SK-N-MC (cell line): ENCODE results near the gene HADHA.
"Not testable (repeated sequence)": the region's sequence is repeated elsewhere in the genome, so short reads cannot be mapped to it uniquely, and the experiment has no call there.

Experiments used
- DNase-seq: peaks from one replicate; pipeline ENCODE4 v3.0.0-alpha.2; 2011; ENCODE audit warnings: low read depth, low spot score
- H3K27ac ChIP-seq: fragments of 200-600 bp; sonication (generic); 2 replicates; pipeline ENCODE4 v1.5.1; 2016; ENCODE audit warnings: mixed run types
- H3K36me3 ChIP-seq: fragments of 200-600 bp; sonication (generic); 2 replicates; pipeline ENCODE4 v1.6.1; 2017; ENCODE audit warnings: antibody characterized with exemption, low read length, mixed read lengths; ENCODE audit not compliant: insufficient read depth
- H3K4me3 ChIP-seq: fragments of 200-600 bp; sonication (generic); 2 replicates; pipeline ENCODE4 v1.5.1; 2016
- H3K9ac ChIP-seq: fragments of 200-600 bp; sonication (generic); 2 replicates; pipeline ENCODE4 v1.8.0; 2017; ENCODE audit warnings: mixed run types, mixed read lengths; ENCODE audit not compliant: insufficient read length
- H3K9me3 ChIP-seq: fragments of 200-600 bp; sonication (generic); 2 replicates; pipeline ENCODE4 v1.6.1; 2017; ENCODE audit warnings: low read depth, mild to moderate bottlenecking, antibody characterized with exemption, low read length, moderate library complexity, mixed read lengths
- EZH2 ChIP-seq: fragments of 200-600 bp; sonication (generic); IDR thresholded peaks from one replicate; pipeline ENCODE4 v1.6.1; 2017; ENCODE audit warnings: antibody characterized with exemption
- FOXP2 ChIP-seq: optimal IDR thresholded peaks from 2 replicates; pipeline ENCODE3; 2011; ENCODE audit warnings: mild to moderate bottlenecking, moderate library complexity; ENCODE audit not compliant: insufficient read depth; ENCODE audit errors: extremely low read length, control extremely low read depth
- POLR2AphosphoS5 ChIP-seq: IDR thresholded peaks from 2 replicates; pipeline ENCODE4 v1.6.1; 2012; ENCODE audit warnings: mild to moderate bottlenecking, low read depth, low read length, borderline replicate concordance

Gene HADHA

DNA sequence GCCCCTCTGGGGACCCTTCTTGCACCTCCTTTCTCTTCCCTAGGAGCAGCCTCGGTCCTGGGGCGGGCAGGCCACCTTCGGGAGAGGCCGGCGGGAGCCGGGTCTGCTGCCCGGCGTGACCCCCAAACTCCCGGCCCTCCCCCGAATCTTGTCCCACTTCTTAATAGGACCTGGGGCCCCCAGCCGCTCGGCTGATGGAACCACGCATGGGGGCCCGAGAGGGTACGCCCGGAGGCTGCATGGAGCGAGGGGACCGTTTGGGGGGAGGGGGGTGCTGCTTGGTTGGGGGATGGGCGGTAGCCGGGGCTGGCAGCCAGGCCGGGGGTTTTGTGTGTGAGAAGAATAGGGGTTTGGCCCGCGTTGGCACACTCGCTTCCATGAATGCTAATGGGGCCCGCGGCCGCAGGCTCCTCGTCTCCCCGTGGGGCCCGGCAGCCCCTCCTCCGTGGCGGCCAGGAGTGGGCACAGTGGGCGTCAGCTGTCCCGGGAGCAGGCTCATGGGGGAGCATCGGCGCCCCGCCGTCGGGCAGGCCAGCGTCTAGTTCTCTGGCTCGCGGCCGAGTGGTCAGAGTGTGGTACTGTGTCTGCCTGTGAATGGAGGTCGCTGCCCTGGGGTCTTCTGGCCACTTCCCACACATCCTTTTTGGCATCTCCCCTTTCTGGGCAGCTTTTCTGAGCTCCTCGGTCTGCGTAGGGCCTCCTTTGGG, 70.5 kb downstream of the HADHA start:
- Histone ChIP-seq H3K4me3 (peak overlapping the region; percentile 82), H3K27ac (no peak overlapping the region), H3K9ac (peak overlapping the region; percentile 82), H3K36me3 (peaks cover 5% of the 10 kb centered on the region; the same call in 1 of the 2 replicates), H3K9me3 (no peaks in the 10 kb centered on the region)
- DNase-seq: no peak
- TF ChIP-seq POLR2AphosphoS5: no peak
- TF ChIP-seq EZH2: no peak
- TF ChIP-seq FOXP2: no peak

GRCh38 chr2:26172871-26173775, 71.3 kb downstream of the HADHA start, which contains the start of gene GAREM2:
Gene GAREM2, plus strand, starts transcription at chr2:26173088. Its CDS starts 133 bp downstream, at chr2:26173221.
- TF ChIP-seq EZH2 (no peak), POLR2AphosphoS5 (no peak), FOXP2 (no peak)
- no peak for DNase-seq
- Histone ChIP-seq H3K9ac (peak within 1 kb of the TSS; percentile 82), H3K9me3 (no peaks in the 10 kb centered on the region), H3K36me3 (peaks cover 5% of the 10 kb centered on the region; the same call in 1 of the 2 replicates), H3K27ac (no peak within 1 kb of the TSS), H3K4me3 (peak within 1 kb of the TSS; percentile 82)

GRCh38 chr2:26172189-26172870, 72.1 kb downstream of the HADHA start:
- H3K27ac ChIP-seq: no peak overlapping the region
- H3K36me3 ChIP-seq: peaks cover 3% of the 10 kb centered on the region; the same call in 1 of the 2 replicates
- H3K9me3 ChIP-seq: no peaks in the 10 kb centered on the region
- TF ChIP-seq EZH2: no peak
- TF ChIP-seq FOXP2: no peak
- TF ChIP-seq POLR2AphosphoS5: no peak
- no peak for DNase-seq
- H3K9ac ChIP-seq: no peak overlapping the region
- H3K4me3 ChIP-seq: no peak overlapping the region

DNA sequence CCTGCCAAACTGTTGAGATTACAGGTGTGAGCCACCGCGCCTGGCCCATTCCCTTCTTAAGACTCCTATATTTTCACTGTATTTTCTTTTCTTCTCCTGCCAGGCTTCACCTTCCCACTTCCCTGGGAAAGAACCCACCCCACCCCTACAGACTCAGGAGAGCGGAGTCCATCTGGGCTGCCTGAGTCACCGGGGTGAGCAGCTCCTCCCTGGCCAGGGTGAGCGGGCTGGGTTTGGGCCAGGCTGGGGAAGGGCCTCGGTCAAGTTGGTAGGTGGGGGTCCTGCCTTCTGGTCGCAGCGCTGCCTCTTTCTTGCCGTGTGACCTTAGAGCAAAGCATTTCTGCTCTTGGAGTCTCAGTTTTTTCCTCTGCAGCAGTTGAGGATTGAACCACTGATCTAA, 73.6 kb downstream of the HADHA start:
- Histone ChIP-seq H3K9me3 (no peaks in the 10 kb centered on the region), H3K9ac (no peak overlapping the region), H3K4me3 (no peak overlapping the region), H3K36me3 (no peaks in the 10 kb centered on the region), H3K27ac (no peak overlapping the region)
- DNase-seq: no peak
- TF ChIP-seq FOXP2: no peak
- TF ChIP-seq EZH2: no peak
- no peak for TF ChIP-seq POLR2AphosphoS5

DNA sequence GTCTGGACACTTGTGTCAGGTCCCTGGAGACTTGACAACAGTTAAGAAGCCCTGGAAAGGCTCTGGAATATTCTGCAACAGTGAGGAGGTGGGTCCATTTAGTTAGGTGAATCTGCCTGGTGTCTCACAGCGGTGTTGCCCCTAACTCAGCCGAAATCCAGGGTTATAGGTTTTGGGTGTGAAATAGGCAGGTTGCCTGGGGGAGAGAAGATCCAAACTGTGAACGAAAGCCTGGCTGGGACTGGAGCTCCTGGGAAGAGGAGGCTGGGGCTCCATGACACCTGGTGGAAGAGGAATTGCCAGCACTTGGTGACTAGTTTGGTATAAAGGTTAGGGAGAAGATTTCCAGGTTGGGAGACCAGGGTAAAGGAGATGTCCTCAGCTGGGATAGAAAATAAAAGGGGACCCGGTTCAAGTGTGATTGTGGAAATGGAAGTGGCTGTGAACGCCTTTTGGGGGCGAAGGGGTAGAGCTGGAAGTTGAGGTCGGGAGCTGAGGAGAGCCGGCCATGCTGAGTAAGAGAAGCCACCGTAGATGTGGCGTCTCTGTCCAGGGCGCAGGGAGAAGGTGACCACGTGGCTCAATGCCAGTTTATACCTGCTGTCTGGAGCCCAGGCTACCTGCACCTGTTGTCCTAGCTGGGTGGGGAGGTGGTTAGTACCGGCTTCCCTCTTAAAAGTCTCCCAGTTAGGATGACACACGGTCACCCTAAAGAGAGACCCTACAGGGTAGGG, 74.6 kb downstream of the HADHA start:
- Histone ChIP-seq H3K36me3 (no peaks in the 10 kb centered on the region), H3K9ac (no peak overlapping the region), H3K4me3 (no peak overlapping the region), H3K27ac (no peak overlapping the region), H3K9me3 (no peaks in the 10 kb centered on the region)
- no peak for DNase-seq
- no peak for TF ChIP-seq POLR2AphosphoS5

GRCh38 chr2:26169226-26169625, 75.2 kb downstream of the HADHA start:
- no peak overlapping the region for H3K27ac ChIP-seq
- H3K36me3 ChIP-seq: no peaks in the 10 kb centered on the region
- H3K4me3 ChIP-seq: no peak overlapping the region
- H3K9ac ChIP-seq: no peak overlapping the region
- DNase-seq: no peak
- no peaks in the 10 kb centered on the region for H3K9me3 ChIP-seq
- no peak for TF ChIP-seq POLR2AphosphoS5
- TF ChIP-seq EZH2: no peak
- TF ChIP-seq FOXP2: no peak

- no peaks in the 10 kb centered on the region for H3K9me3 ChIP-seq
- H3K4me3 ChIP-seq: no peak overlapping the region
- TF ChIP-seq EZH2 (no peak), FOXP2 (no peak), POLR2AphosphoS5 (no peak)
- no peak for DNase-seq
- H3K9ac ChIP-seq: no peak overlapping the region
- no peaks in the 10 kb centered on the region for H3K36me3 ChIP-seq
- no peak overlapping the region for H3K27ac ChIP-seq
These were observed 75.6 kb downstream of the HADHA start for GRCh38 chr2:26168785-26169184.

- H3K4me3 ChIP-seq, H3K27ac ChIP-seq, DNase-seq, H3K9ac ChIP-seq, H3K36me3 ChIP-seq, H3K9me3 ChIP-seq: not testable (repeated sequence)
These were observed 77.9 kb downstream of the HADHA start for GRCh38 chr2:26166541-26166940.
